HL-60 (cell line): Measurements from ENCODE around the gene ADPRM.

ENCODE experiments used
- DNase-seq, 2 experiments: peaks; one replicate each; pipeline ENCODE4 v3.0.0-alpha.2; 2010 to 2020; ENCODE audit warnings: low read depth in 1 of 2, low spot score in 1 of 2
- H3K27ac ChIP-seq: fragments of 250-450 bp; sonication (Bioruptor Pico); replicated peaks from 2 replicates; pipeline ENCODE4 v1.5.1; 2020; ENCODE audit warnings: mild to moderate bottlenecking, moderate library complexity
- H3K27me3 ChIP-seq: fragments of 250-450 bp; sonication (Bioruptor Pico); 2 replicates; pipeline ENCODE4 v1.5.1; 2021; ENCODE audit warnings: mild to moderate bottlenecking, moderate library complexity; ENCODE audit not compliant: insufficient read depth, poor library complexity, severe bottlenecking
- H3K4me3 ChIP-seq: replicated peaks from 2 replicates; pipeline ENCODE4 v1.5.1; 2011; ENCODE audit warnings: mild to moderate bottlenecking, control low read depth, low read length; ENCODE audit not compliant: insufficient read depth
- GABPA ChIP-seq: IDR thresholded peaks from 2 replicates; pipeline ENCODE4 v1.6.1; 2012; ENCODE audit warnings: low read depth
- POLR2AphosphoS5 ChIP-seq: IDR thresholded peaks from 2 replicates; pipeline ENCODE4 v1.6.1; 2012; ENCODE audit warnings: low read depth
- SPI1 ChIP-seq: IDR thresholded peaks from 2 replicates; pipeline ENCODE4 v1.6.1; 2012; ENCODE audit warnings: low read depth, mild to moderate bottlenecking, borderline replicate concordance
- TF ChIP-seq, protein P1 (sequence below): IDR thresholded peaks from 2 replicates; pipeline ENCODE4 v1.6.1; 2012; ENCODE audit warnings: low read depth; ENCODE audit not compliant: insufficient replicate concordance
- TF ChIP-seq, protein P2 (sequence below): IDR thresholded peaks from one replicate; pipeline ENCODE4 v1.5.1; 2011; ENCODE audit warnings: low read length, control low read depth, inconsistent platforms; ENCODE audit not compliant: insufficient read depth

The ADPRM gene

DNA sequence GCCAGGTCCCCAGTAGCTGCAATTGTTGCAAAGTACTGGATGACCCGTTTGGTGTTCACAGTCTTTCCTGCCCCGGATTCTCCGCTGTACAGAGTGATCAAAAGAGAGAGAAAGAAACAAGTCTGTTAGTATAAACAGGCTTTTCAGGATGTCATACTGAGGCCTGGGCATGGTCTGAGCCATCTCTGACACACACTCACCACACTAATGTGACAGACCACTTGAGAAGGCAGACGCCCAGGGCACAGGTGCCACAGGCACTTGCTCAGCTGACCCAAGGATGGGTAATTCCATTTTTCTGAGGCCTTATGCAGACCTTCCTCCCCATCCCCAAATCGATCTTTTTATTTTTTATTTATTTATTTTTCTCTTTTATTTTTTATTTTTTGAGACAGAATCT is 47.8 kb upstream of the ADPRM start:
- Histone ChIP-seq H3K27ac (no peak overlapping the region), H3K27me3 (no peaks in the 10 kb centered on the region), H3K4me3 (no peak overlapping the region)
- DNase-seq = no peak
- TF ChIP-seq POLR2AphosphoS5 = no peak

DNA sequence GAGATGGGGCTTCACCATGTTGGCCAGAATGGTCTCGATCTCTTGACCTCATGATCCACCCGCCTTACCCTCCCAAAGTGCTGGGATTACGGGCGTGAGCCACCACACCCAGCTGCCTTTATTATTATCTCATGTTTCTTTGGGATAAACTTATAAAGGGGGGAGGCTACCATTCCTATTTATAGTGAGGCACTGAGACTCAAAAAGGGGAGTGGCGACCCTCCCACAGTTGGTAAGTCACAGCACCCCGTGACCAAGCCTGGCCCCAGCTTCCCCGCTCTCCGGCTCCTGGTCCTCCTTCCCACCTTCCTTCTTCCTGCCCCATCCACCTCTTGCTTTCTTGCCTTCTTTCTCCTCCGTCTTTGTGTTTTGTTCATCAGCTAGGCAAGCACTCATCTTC is 45.5 kb upstream of the ADPRM start:
- Histone ChIP-seq H3K27me3 (no peaks in the 10 kb centered on the region), H3K27ac (no peak overlapping the region), H3K4me3 (no peak overlapping the region)
- DNase-seq = no peak
- TF ChIP-seq SPI1 (no peak), POLR2AphosphoS5 (no peak), GABPA (no peak)
- TF ChIP-seq, protein P1, sequence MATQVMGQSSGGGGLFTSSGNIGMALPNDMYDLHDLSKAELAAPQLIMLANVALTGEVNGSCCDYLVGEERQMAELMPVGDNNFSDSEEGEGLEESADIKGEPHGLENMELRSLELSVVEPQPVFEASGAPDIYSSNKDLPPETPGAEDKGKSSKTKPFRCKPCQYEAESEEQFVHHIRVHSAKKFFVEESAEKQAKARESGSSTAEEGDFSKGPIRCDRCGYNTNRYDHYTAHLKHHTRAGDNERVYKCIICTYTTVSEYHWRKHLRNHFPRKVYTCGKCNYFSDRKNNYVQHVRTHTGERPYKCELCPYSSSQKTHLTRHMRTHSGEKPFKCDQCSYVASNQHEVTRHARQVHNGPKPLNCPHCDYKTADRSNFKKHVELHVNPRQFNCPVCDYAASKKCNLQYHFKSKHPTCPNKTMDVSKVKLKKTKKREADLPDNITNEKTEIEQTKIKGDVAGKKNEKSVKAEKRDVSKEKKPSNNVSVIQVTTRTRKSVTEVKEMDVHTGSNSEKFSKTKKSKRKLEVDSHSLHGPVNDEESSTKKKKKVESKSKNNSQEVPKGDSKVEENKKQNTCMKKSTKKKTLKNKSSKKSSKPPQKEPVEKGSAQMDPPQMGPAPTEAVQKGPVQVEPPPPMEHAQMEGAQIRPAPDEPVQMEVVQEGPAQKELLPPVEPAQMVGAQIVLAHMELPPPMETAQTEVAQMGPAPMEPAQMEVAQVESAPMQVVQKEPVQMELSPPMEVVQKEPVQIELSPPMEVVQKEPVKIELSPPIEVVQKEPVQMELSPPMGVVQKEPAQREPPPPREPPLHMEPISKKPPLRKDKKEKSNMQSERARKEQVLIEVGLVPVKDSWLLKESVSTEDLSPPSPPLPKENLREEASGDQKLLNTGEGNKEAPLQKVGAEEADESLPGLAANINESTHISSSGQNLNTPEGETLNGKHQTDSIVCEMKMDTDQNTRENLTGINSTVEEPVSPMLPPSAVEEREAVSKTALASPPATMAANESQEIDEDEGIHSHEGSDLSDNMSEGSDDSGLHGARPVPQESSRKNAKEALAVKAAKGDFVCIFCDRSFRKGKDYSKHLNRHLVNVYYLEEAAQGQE = no peak
- TF ChIP-seq, protein P2, sequence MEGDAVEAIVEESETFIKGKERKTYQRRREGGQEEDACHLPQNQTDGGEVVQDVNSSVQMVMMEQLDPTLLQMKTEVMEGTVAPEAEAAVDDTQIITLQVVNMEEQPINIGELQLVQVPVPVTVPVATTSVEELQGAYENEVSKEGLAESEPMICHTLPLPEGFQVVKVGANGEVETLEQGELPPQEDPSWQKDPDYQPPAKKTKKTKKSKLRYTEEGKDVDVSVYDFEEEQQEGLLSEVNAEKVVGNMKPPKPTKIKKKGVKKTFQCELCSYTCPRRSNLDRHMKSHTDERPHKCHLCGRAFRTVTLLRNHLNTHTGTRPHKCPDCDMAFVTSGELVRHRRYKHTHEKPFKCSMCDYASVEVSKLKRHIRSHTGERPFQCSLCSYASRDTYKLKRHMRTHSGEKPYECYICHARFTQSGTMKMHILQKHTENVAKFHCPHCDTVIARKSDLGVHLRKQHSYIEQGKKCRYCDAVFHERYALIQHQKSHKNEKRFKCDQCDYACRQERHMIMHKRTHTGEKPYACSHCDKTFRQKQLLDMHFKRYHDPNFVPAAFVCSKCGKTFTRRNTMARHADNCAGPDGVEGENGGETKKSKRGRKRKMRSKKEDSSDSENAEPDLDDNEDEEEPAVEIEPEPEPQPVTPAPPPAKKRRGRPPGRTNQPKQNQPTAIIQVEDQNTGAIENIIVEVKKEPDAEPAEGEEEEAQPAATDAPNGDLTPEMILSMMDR = no peak

DNA sequence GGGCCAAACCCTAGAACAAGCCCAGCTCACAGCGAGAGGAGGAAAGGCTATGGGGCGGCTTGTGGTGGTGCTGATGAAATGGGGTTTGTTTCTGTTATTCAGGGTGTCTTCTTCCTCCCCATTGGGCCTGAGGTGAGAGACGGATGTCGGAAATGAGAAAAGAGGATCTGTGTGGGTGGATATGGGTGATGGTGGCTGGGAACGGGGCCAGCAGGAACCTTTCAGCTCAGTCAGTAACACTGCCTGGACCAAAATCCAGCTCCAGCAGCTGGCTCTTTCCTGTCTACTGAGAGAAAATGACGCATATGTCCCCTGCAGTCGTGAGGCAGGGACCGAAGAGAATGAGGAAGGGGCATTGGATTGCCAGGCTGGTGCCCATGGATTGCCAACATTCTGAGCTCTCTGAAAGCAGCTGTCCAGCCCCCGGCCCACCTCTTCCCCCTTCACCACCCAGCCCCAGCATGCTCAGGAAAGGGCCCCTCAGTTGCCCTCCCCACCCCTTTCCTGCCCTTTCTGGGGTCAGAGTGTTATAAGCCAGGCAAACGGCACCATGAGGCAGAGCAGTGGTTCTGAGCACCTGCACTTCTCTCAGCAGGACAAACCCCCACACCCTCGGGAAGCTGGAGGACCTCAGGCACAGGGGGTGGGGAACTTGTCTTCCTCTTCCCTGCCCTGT is 44.3 kb upstream of the ADPRM start:
- DNase-seq = peak in 1 of 2 experiments; percentile 39
- TF ChIP-seq, protein P2 = no peak
- TF ChIP-seq SPI1 (no peak), GABPA (no peak), POLR2AphosphoS5 (no peak)
- TF ChIP-seq, protein P1 = no peak
- Histone ChIP-seq H3K27me3 (no peaks in the 10 kb centered on the region), H3K27ac (no peak overlapping the region), H3K4me3 (no peak overlapping the region)

DNA sequence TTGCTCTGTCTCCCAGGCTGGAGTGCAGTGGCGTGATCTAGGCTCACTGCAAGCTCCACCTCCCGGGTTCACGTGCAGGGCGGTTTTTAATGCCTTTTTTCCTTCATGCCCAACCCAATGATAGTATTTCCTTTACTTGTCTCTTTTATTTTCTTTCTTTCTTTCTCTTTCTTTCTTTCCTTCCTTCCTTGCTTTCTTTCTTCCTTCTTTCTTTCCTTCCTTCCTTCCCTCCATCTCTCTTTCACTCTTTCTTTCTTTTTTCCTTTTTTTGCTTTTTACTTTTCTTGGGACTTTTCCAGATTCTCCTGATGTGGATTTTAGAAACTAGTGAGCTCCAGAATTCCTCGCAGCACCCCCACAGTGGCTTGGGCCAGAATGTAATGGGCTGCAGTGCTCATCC is 43.4 kb upstream of the ADPRM start:
- H3K27me3 ChIP-seq = no peaks in the 10 kb centered on the region
- H3K27ac ChIP-seq = no peak overlapping the region
- H3K4me3 ChIP-seq = no peak overlapping the region
- no peak for DNase-seq
- TF ChIP-seq, protein P2 = no peak
- TF ChIP-seq GABPA = no peak
- TF ChIP-seq, protein P1 = no peak
- no peak for TF ChIP-seq POLR2AphosphoS5
- TF ChIP-seq SPI1 = no peak
